ENCODE data around the gene GOLGA8H.
"Not testable (repeated sequence)": the region's sequence is repeated elsewhere in the genome, so short reads cannot be mapped to it uniquely, and the experiment has no call there.

Gene GOLGA8H

GRCh38 chr15:30603796-30604195 lies at the start of gene GOLGA8H:
Gene GOLGA8H (plus strand): TSS chr15:30604028. CDS start chr15:30604126, 98 bp downstream.
- H3K9me3 Mint-ChIP-seq; H3K36me3 Mint-ChIP-seq (ENCODE audit: low read depth): not testable (repeated sequence)

GRCh38 chr15:30566949-30567348 lies 36.9 kb upstream of the GOLGA8H start:
- not testable (repeated sequence) for H3K4me3 Mint-ChIP-seq; H3K27ac Mint-ChIP-seq; H3K4me1 Mint-ChIP-seq (ENCODE audit: low read depth); H3K9me3 Mint-ChIP-seq; H3K27me3 Mint-ChIP-seq; H3K36me3 Mint-ChIP-seq (ENCODE audit: low read depth); DNase-seq

More at GRCh38 chr15:30603796-30604195, at the start of gene GOLGA8H:
- H3K4me1 Mint-ChIP-seq (ENCODE audit: low read depth); H3K27ac Mint-ChIP-seq; H3K27me3 Mint-ChIP-seq; DNase-seq; H3K4me3 Mint-ChIP-seq: not testable (repeated sequence)

- H3K4me3 Mint-ChIP-seq; H3K27ac Mint-ChIP-seq; H3K9me3 Mint-ChIP-seq; H3K27me3 Mint-ChIP-seq; H3K36me3 Mint-ChIP-seq (ENCODE audit: low read depth); H3K4me1 Mint-ChIP-seq (ENCODE audit: low read depth); DNase-seq: not testable (repeated sequence)
These were observed 30.8 kb upstream of the GOLGA8H start for GRCh38 chr15:30573012-30573491.

- H3K9me3 Mint-ChIP-seq; H3K4me1 Mint-ChIP-seq (ENCODE audit: low read depth); H3K27ac Mint-ChIP-seq; H3K27me3 Mint-ChIP-seq; DNase-seq; H3K4me3 Mint-ChIP-seq; H3K36me3 Mint-ChIP-seq (ENCODE audit: low read depth): not testable (repeated sequence)
These were observed 24.3 kb upstream of the GOLGA8H start for GRCh38 chr15:30579394-30579970.

- H3K4me3 Mint-ChIP-seq; H3K27ac Mint-ChIP-seq; H3K4me1 Mint-ChIP-seq (ENCODE audit: low read depth); H3K36me3 Mint-ChIP-seq (ENCODE audit: low read depth); H3K9me3 Mint-ChIP-seq; DNase-seq; H3K27me3 Mint-ChIP-seq: not testable (repeated sequence)
These were observed 23.1 kb upstream of the GOLGA8H start for GRCh38 chr15:30580716-30581115.

GRCh38 chr15:30598953-30599352 lies 4.9 kb upstream of the GOLGA8H start:
- not testable (repeated sequence) for DNase-seq; H3K9me3 Mint-ChIP-seq; H3K4me1 Mint-ChIP-seq (ENCODE audit: low read depth); H3K27ac Mint-ChIP-seq; H3K36me3 Mint-ChIP-seq (ENCODE audit: low read depth); H3K4me3 Mint-ChIP-seq; H3K27me3 Mint-ChIP-seq

- not testable (repeated sequence) for H3K27me3 Mint-ChIP-seq; H3K36me3 Mint-ChIP-seq (ENCODE audit: low read depth); H3K27ac Mint-ChIP-seq; H3K4me3 Mint-ChIP-seq; H3K9me3 Mint-ChIP-seq; DNase-seq; H3K4me1 Mint-ChIP-seq (ENCODE audit: low read depth)
These were observed 8.4 kb downstream of the GOLGA8H start for GRCh38 chr15:30612271-30612670.

GRCh38 chr15:30621342-30621741 lies 17.5 kb downstream of the GOLGA8H start:
- H3K36me3 Mint-ChIP-seq (ENCODE audit: low read depth): peaks cover 11% of the 10 kb centered on the region
- not testable (repeated sequence) for H3K4me1 Mint-ChIP-seq (ENCODE audit: low read depth); DNase-seq

GRCh38 chr15:30625436-30626193 lies 21.8 kb downstream of the GOLGA8H start, which contains the start of gene ARHGAP11B:
Gene ARHGAP11B (plus strand): TSS chr15:30626128.
- H3K27me3 Mint-ChIP-seq, H3K9me3 Mint-ChIP-seq: not testable (repeated sequence)
- Mint-ChIP-seq H3K36me3 (ENCODE audit: low read depth) (peaks cover 38% of the 10 kb centered on the region), H3K4me3 (peak within 1 kb of the TSS; percentile 99), H3K27ac (peak within 1 kb of the TSS; percentile 97), H3K4me1 (ENCODE audit: low read depth) (peaks cover 14% of the 10 kb centered on the region)
- peak; percentile 94 for DNase-seq

More at GRCh38 chr15:30621342-30621741, 17.5 kb downstream of the GOLGA8H start:
- not testable (repeated sequence) for H3K9me3 Mint-ChIP-seq, H3K4me3 Mint-ChIP-seq, H3K27ac Mint-ChIP-seq, H3K27me3 Mint-ChIP-seq

- peaks cover 41% of the 10 kb centered on the region for H3K36me3 Mint-ChIP-seq (ENCODE audit: low read depth)
- H3K27me3 Mint-ChIP-seq, H3K9me3 Mint-ChIP-seq: not testable (repeated sequence)
- H3K27ac Mint-ChIP-seq: peak overlapping the region; percentile 97
- peak; percentile 52 for DNase-seq
- peak overlapping the region; percentile 99 for H3K4me3 Mint-ChIP-seq
- H3K4me1 Mint-ChIP-seq (ENCODE audit: low read depth): peaks cover 14% of the 10 kb centered on the region
These were observed 22.4 kb downstream of the GOLGA8H start for GRCh38 chr15:30626194-30626565.

- peak; percentile 33 for DNase-seq
- Mint-ChIP-seq H3K27ac (peak overlapping the region; percentile 97), H3K4me1 (ENCODE audit: low read depth) (peaks cover 14% of the 10 kb centered on the region), H3K4me3 (peak overlapping the region; percentile 99), H3K36me3 (ENCODE audit: low read depth) (peaks cover 44% of the 10 kb centered on the region)
- not testable (repeated sequence) for H3K27me3 Mint-ChIP-seq, H3K9me3 Mint-ChIP-seq
These were observed 22.8 kb downstream of the GOLGA8H start for GRCh38 chr15:30626632-30627031.

GRCh38 chr15:30650012-30650929 lies 46.4 kb downstream of the GOLGA8H start:
- no peak for DNase-seq
- Mint-ChIP-seq H3K9me3 (no peaks in the 10 kb centered on the region), H3K4me1 (ENCODE audit: low read depth) (peaks cover 19% of the 10 kb centered on the region), H3K27ac (no peak overlapping the region), H3K4me3 (no peak overlapping the region), H3K27me3 (no peaks in the 10 kb centered on the region), H3K36me3 (ENCODE audit: low read depth) (peaks cover 68% of the 10 kb centered on the region)

- not testable (repeated sequence) for DNase-seq; H3K4me3 Mint-ChIP-seq; H3K27ac Mint-ChIP-seq; H3K4me1 Mint-ChIP-seq (ENCODE audit: low read depth); H3K27me3 Mint-ChIP-seq; H3K9me3 Mint-ChIP-seq
- H3K36me3 Mint-ChIP-seq (ENCODE audit: low read depth): peaks cover 53% of the 10 kb centered on the region
These were observed 57.3 kb downstream of the GOLGA8H start for GRCh38 chr15:30661154-30661553.

Measured in activated T-cell treated with anti-CD3 and anti-CD28 coated beads, Interleukin-2, amount 50 U/mL, for 24 hours (primary cell).